ENCODE results near the gene BDNF. TPM values are rescaled to one million over a fixed set of nuclear protein-coding genes. Genes with fewer than 3 reads are reported as not detected.

Gene BDNF
- polyA plus RNA-seq, 4 donors = 0.15 to 0.69 TPM; not detected in 2

- Histone ChIP-seq H3K9me3 (ENCODE audit: control insufficient read depth in 2 of 2, insufficient read depth in 1 of 2, low read depth in 1 of 2, low read length in 1 of 2) (peaks cover 0 to 15% of the 10 kb centered on the region in 2 donors), H3K27ac (ENCODE audit: low read depth in 1 of 3, low read length in 2 of 3) (no peak overlapping the region), H3K4me3 (ENCODE audit: low read depth in 1 of 3, low read length in 3 of 3) (peak overlapping the region in 2 of 3 donors; percentile 23 to 37), H3K36me3 (ENCODE audit: control insufficient read depth in 3 of 3, insufficient read depth in 2 of 3, low read depth in 1 of 3, low read length in 3 of 3) (no peaks in the 10 kb centered on the region), H3K27me3 (ENCODE audit: control insufficient read depth in 3 of 3, insufficient read depth in 3 of 3, low read length in 3 of 3) (peaks cover 3 to 63% (median 32%) of the 10 kb centered on the region in 3 donors), H3K4me1 (ENCODE audit: control insufficient read depth in 3 of 3, insufficient read depth in 2 of 3, low read depth in 1 of 3, low read length in 2 of 3) (peaks cover 0 to 10% (median 0%) of the 10 kb centered on the region in 3 donors)
- WGBS, 3 donors = 2 to 6% (median 4%) methylated on average over 52 to 60 of the region's 60 CpGs
- FAIRE-seq (no peak), DNase-seq (peak in 1 of 2 donors; percentile 28)
Measured at GRCh38 chr11:27722117-27722952, 22.1 kb upstream of the BDNF start.

GRCh38 chr11:27721264-27722116 lies 21.2 kb upstream of the BDNF start:
- DNase-seq (no peak), FAIRE-seq (no peak)
- H3K4me1 ChIP-seq (ENCODE audit: control insufficient read depth in 3 of 3, insufficient read depth in 2 of 3, low read depth in 1 of 3, low read length in 2 of 3) = peaks cover 0 to 10% (median 0%) of the 10 kb centered on the region in 3 donors
- H3K27me3 ChIP-seq (ENCODE audit: control insufficient read depth in 3 of 3, insufficient read depth in 3 of 3, low read length in 3 of 3) = peaks cover 3 to 66% (median 32%) of the 10 kb centered on the region in 3 donors
- 6 to 10% (median 7%) methylated on average over 37 of the region's 37 CpGs for WGBS, 3 donors
- H3K9me3 ChIP-seq (ENCODE audit: control insufficient read depth in 2 of 2, insufficient read depth in 1 of 2, low read depth in 1 of 2, low read length in 1 of 2) = peaks cover 0 to 15% of the 10 kb centered on the region in 2 donors
- no peak overlapping the region for H3K27ac ChIP-seq (ENCODE audit: low read depth in 1 of 3, low read length in 2 of 3)
- H3K36me3 ChIP-seq (ENCODE audit: control insufficient read depth in 3 of 3, insufficient read depth in 2 of 3, low read depth in 1 of 3, low read length in 3 of 3) = no peaks in the 10 kb centered on the region
- peak overlapping the region in 1 of 3 donors; percentile 37 for H3K4me3 ChIP-seq (ENCODE audit: low read depth in 1 of 3, low read length in 3 of 3)

- 8 to 19% (median 16%) methylated on average over 25 of the region's 25 CpGs for WGBS, 3 donors
- peaks cover 0 to 10% (median 0%) of the 10 kb centered on the region in 3 donors for H3K4me1 ChIP-seq (ENCODE audit: control insufficient read depth in 3 of 3, insufficient read depth in 2 of 3, low read depth in 1 of 3, low read length in 2 of 3)
- no peaks in the 10 kb centered on the region for H3K36me3 ChIP-seq (ENCODE audit: control insufficient read depth in 3 of 3, insufficient read depth in 2 of 3, low read depth in 1 of 3, low read length in 3 of 3)
- peaks cover 3 to 66% (median 32%) of the 10 kb centered on the region in 3 donors for H3K27me3 ChIP-seq (ENCODE audit: control insufficient read depth in 3 of 3, insufficient read depth in 3 of 3, low read length in 3 of 3)
- FAIRE-seq (no peak), DNase-seq (peak in 1 of 2 donors; percentile 65)
- H3K4me3 ChIP-seq (ENCODE audit: low read depth in 1 of 3, low read length in 3 of 3) = no peak overlapping the region
- H3K9me3 ChIP-seq (ENCODE audit: control insufficient read depth in 2 of 2, insufficient read depth in 1 of 2, low read depth in 1 of 2, low read length in 1 of 2) = peaks cover 0 to 15% of the 10 kb centered on the region in 2 donors
- H3K27ac ChIP-seq (ENCODE audit: low read depth in 1 of 3, low read length in 2 of 3) = no peak overlapping the region
Measured at GRCh38 chr11:27720277-27720830, 20.1 kb upstream of the BDNF start.

DNA sequence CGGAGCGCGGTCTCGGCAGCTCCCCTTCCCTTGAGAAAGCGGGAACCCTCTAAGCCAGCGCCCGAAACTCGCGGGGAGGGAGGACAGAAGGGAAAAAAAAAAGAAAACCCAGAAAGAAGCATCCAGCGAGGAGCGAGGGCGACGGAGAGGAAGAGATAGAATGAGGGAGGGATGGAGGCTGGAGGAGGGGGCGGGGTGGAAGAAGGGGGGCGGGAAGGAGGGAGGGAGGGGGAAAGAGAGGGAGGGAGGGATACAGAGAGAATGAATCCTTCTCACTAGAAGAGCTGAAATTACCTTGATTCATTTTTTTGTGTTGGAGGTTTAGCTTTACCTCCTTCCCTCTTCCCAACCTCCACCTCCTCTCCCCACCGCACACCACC lies 19.3 kb upstream of the BDNF start:
- H3K9me3 ChIP-seq (ENCODE audit: control insufficient read depth in 2 of 2, insufficient read depth in 1 of 2, low read depth in 1 of 2, low read length in 1 of 2) = peaks cover 0 to 15% of the 10 kb centered on the region in 2 donors
- no peak overlapping the region for H3K27ac ChIP-seq (ENCODE audit: low read depth in 1 of 3, low read length in 2 of 3)
- WGBS, 3 donors = 10 to 19% (median 17%) methylated on average over 12 to 16 of the region's 16 CpGs
- H3K36me3 ChIP-seq (ENCODE audit: control insufficient read depth in 3 of 3, insufficient read depth in 2 of 3, low read depth in 1 of 3, low read length in 3 of 3) = no peaks in the 10 kb centered on the region
- no peak for FAIRE-seq
- peaks cover 0 to 10% (median 0%) of the 10 kb centered on the region in 3 donors for H3K4me1 ChIP-seq (ENCODE audit: control insufficient read depth in 3 of 3, insufficient read depth in 2 of 3, low read depth in 1 of 3, low read length in 2 of 3)
- H3K4me3 ChIP-seq (ENCODE audit: low read depth in 1 of 3, low read length in 3 of 3) = peak overlapping the region in 1 of 3 donors; percentile 24
- peaks cover 3 to 66% (median 32%) of the 10 kb centered on the region in 3 donors for H3K27me3 ChIP-seq (ENCODE audit: control insufficient read depth in 3 of 3, insufficient read depth in 3 of 3, low read length in 3 of 3)
- no peak for DNase-seq

DNA sequence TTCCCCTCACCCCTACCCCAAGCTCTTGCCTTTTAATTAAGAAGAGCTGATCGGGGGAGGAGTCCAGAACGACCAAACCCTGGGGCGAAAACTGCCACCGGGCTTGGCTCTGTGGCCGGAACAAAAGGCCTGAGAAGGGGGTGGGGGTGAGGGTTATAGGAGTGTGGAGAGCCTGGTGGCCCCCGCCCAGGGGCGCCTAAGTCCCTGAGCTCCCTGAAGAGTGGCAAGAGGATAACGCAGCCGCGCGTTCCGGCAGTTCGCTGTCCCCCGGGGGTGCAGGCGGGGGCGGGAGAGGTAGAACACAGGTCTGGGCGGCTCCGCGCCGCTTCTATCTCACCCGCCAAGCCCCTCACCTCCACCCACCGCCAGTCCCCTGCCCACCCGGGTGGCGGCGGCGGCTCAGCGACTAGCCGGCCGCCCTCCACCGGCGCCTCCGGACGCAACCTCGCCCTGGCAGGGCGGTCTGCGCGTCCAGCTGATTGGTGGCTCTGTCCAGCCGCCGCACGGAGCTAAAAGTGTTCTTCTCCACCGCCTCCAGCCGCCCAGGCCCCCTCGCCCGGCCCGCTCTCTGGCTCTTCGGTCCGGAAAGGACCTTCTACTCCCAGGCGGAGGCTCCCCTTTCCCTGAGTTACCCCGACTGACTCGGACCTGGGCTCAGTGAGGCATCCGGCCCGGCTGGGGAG lies 18.7 kb upstream of the BDNF start:
- no peaks in the 10 kb centered on the region for H3K36me3 ChIP-seq (ENCODE audit: control insufficient read depth in 3 of 3, insufficient read depth in 2 of 3, low read depth in 1 of 3, low read length in 3 of 3)
- H3K27me3 ChIP-seq (ENCODE audit: control insufficient read depth in 3 of 3, insufficient read depth in 3 of 3, low read length in 3 of 3) = peaks cover 3 to 66% (median 32%) of the 10 kb centered on the region in 3 donors
- peak overlapping the region in 1 of 3 donors; percentile 24 for H3K4me3 ChIP-seq (ENCODE audit: low read depth in 1 of 3, low read length in 3 of 3)
- no peak for FAIRE-seq
- H3K4me1 ChIP-seq (ENCODE audit: control insufficient read depth in 3 of 3, insufficient read depth in 2 of 3, low read depth in 1 of 3, low read length in 2 of 3) = peaks cover 0 to 10% (median 0%) of the 10 kb centered on the region in 3 donors
- peak overlapping the region in 1 of 3 donors; percentile 9 for H3K27ac ChIP-seq (ENCODE audit: low read depth in 1 of 3, low read length in 2 of 3)
- WGBS, 3 donors = 2 to 10% (median 3%) methylated on average over 39 to 52 of the region's 52 CpGs
- peak in 1 of 2 donors; percentile 20 for DNase-seq
- H3K9me3 ChIP-seq (ENCODE audit: control insufficient read depth in 2 of 2, insufficient read depth in 1 of 2, low read depth in 1 of 2, low read length in 1 of 2) = peaks cover 0 to 15% of the 10 kb centered on the region in 2 donors

DNA sequence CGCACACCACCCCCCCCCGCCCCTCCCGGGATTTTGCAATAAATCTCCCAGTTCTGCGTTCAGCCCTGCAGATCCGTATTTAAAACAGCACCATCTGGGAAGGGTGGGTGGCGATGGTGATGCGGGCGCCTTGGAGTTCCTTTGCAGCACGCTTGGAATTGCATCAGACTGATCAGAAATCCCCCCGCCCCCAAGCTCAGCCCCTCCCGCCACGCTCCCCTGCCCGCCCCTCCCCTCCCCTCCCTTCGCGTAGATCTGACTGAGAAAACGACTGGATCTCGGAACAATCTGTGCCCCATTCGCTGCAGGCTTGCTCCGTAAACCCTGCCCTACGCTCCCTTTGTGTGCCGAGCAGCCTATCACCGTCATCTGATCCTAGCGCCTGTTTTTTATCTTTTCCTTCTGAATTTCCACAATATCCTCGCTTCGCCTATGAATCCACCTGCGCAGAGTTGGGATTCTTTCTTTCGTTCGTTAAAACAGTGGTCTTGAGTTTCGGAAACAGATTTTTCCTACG lies 18.1 kb upstream of the BDNF start:
- H3K27me3 ChIP-seq (ENCODE audit: control insufficient read depth in 3 of 3, insufficient read depth in 3 of 3, low read length in 3 of 3) = peaks cover 3 to 61% (median 32%) of the 10 kb centered on the region in 3 donors
- H3K4me1 ChIP-seq (ENCODE audit: control insufficient read depth in 3 of 3, insufficient read depth in 2 of 3, low read depth in 1 of 3, low read length in 2 of 3) = peaks cover 0 to 10% (median 0%) of the 10 kb centered on the region in 3 donors
- 2 to 5% (median 2%) methylated on average over 29 to 30 of the region's 30 CpGs for WGBS, 3 donors
- no peak for FAIRE-seq
- H3K4me3 ChIP-seq (ENCODE audit: low read depth in 1 of 3, low read length in 3 of 3) = peak overlapping the region in 1 of 3 donors; percentile 24
- peaks cover 0 to 15% of the 10 kb centered on the region in 2 donors for H3K9me3 ChIP-seq (ENCODE audit: control insufficient read depth in 2 of 2, insufficient read depth in 1 of 2, low read depth in 1 of 2, low read length in 1 of 2)
- DNase-seq = no peak
- H3K36me3 ChIP-seq (ENCODE audit: control insufficient read depth in 3 of 3, insufficient read depth in 2 of 3, low read depth in 1 of 3, low read length in 3 of 3) = no peaks in the 10 kb centered on the region
- H3K27ac ChIP-seq (ENCODE audit: low read depth in 1 of 3, low read length in 2 of 3) = peak overlapping the region in 1 of 3 donors; percentile 9

- H3K4me1 ChIP-seq (ENCODE audit: control insufficient read depth in 3 of 3, insufficient read depth in 2 of 3, low read depth in 1 of 3, low read length in 2 of 3) = peaks cover 0 to 7% (median 0%) of the 10 kb centered on the region in 3 donors
- H3K9me3 ChIP-seq (ENCODE audit: control insufficient read depth in 2 of 2, insufficient read depth in 1 of 2, low read depth in 1 of 2, low read length in 1 of 2) = peaks cover 0 to 15% of the 10 kb centered on the region in 2 donors
- FAIRE-seq = no peak
- H3K27ac ChIP-seq (ENCODE audit: low read depth in 1 of 3, low read length in 2 of 3) = no peak overlapping the region
- WGBS, 3 donors = 9 to 13% (median 12%) methylated on average over 8 of the region's 8 CpGs
- DNase-seq = no peak
- H3K27me3 ChIP-seq (ENCODE audit: control insufficient read depth in 3 of 3, insufficient read depth in 3 of 3, low read length in 3 of 3) = peaks cover under 1 to 57% (median 30%) of the 10 kb centered on the region in 3 donors
- no peak overlapping the region for H3K4me3 ChIP-seq (ENCODE audit: low read depth in 1 of 3, low read length in 3 of 3)
- no peaks in the 10 kb centered on the region for H3K36me3 ChIP-seq (ENCODE audit: control insufficient read depth in 3 of 3, insufficient read depth in 2 of 3, low read depth in 1 of 3, low read length in 3 of 3)
Measured at GRCh38 chr11:27717801-27718229, 17.6 kb upstream of the BDNF start.

Data from small intestine (tissue), 7 donors.